Amniotic stem cell (primary cell): Measurements from ENCODE around the gene RAB40B.

Experiments
- DNase-seq: peaks from one replicate; lab custom pipeline; 2025; lab: John Stamatoyannopoulos, UW

The RAB40B gene

GRCh38 chr17:82692268-82692667 is 6.2 kb downstream of the RAB40B start:
- DNase-seq = no peak

- no peak for DNase-seq
Measured at GRCh38 chr17:82691714-82692113, 6.8 kb downstream of the RAB40B start.

- no peak for DNase-seq
Measured at GRCh38 chr17:82690786-82691489, 7.6 kb downstream of the RAB40B start.

- DNase-seq = no peak
Measured at GRCh38 chr17:82689077-82689476, 9.4 kb downstream of the RAB40B start.

- DNase-seq = no peak
Measured at GRCh38 chr17:82687871-82688270, 10.6 kb downstream of the RAB40B start.

- DNase-seq = no peak
Measured at GRCh38 chr17:82687375-82687861, 11.1 kb downstream of the RAB40B start.

GRCh38 chr17:82686366-82687324 is 11.9 kb downstream of the RAB40B start:
- DNase-seq = no peak

- no peak for DNase-seq
Measured at GRCh38 chr17:82685291-82685690, 13.2 kb downstream of the RAB40B start.

- no peak for DNase-seq
Measured at GRCh38 chr17:82684228-82684841, 14.2 kb downstream of the RAB40B start.

- DNase-seq = no peak
Measured at GRCh38 chr17:82683534-82683933, 15.0 kb downstream of the RAB40B start.

GRCh38 chr17:82681547-82681946 is 17.0 kb downstream of the RAB40B start:
- DNase-seq = no peak

GRCh38 chr17:82679586-82680465 is 18.7 kb downstream of the RAB40B start:
- DNase-seq = no peak

- no peak for DNase-seq
Measured at GRCh38 chr17:82678265-82678891, 20.1 kb downstream of the RAB40B start.

- DNase-seq = no peak
Measured at GRCh38 chr17:82677353-82677925, 21.1 kb downstream of the RAB40B start.

GRCh38 chr17:82675476-82676245 is 22.8 kb downstream of the RAB40B start:
- no peak for DNase-seq

- no peak for DNase-seq
Measured at GRCh38 chr17:82674656-82675475, 23.6 kb downstream of the RAB40B start.

GRCh38 chr17:82670661-82671450 is 27.6 kb downstream of the RAB40B start:
- DNase-seq = no peak

- DNase-seq = no peak
Measured at GRCh38 chr17:82668631-82669099, 29.8 kb downstream of the RAB40B start.
